Nephron progenitor cell (in vitro differentiated cells): Measurements from ENCODE around the gene NUDCD3.

Source experiments
- DNase-seq: peaks from one replicate; pipeline ENCODE4 v3.0.0; 2021
- H3K27ac Mint-ChIP-seq: 2 replicates; pipeline ENCODE4 v1.8.0; 2021; ENCODE audit warnings: mild to moderate bottlenecking, moderate library complexity, mixed read lengths
- H3K27me3 Mint-ChIP-seq: 2 replicates; pipeline ENCODE4 v1.8.0; 2021; ENCODE audit warnings: mild to moderate bottlenecking, low read depth, mixed read lengths; ENCODE audit not compliant: poor library complexity
- H3K36me3 Mint-ChIP-seq: 2 replicates; pipeline ENCODE4 v1.8.0; 2021; ENCODE audit warnings: low read depth, mixed read lengths
- H3K4me1 Mint-ChIP-seq: 2 replicates; pipeline ENCODE4 v1.8.0; 2021; ENCODE audit warnings: mixed read lengths
- H3K4me3 Mint-ChIP-seq: 2 replicates; pipeline ENCODE4 v1.8.0; 2021; ENCODE audit warnings: mild to moderate bottlenecking, moderate library complexity, mixed read lengths
- H3K9me3 Mint-ChIP-seq: 2 replicates; pipeline ENCODE4 v1.8.0; 2021; ENCODE audit warnings: mild to moderate bottlenecking, moderate library complexity, mixed read lengths
- TF ChIP-seq, protein P1 (sequence below): fragments of 200-600 bp; sonication (generic); IDR thresholded peaks from 2 replicates; pipeline ENCODE4 v1.5.0; 2021; ENCODE audit warnings: antibody characterized with exemption

The NUDCD3 gene

DNA sequence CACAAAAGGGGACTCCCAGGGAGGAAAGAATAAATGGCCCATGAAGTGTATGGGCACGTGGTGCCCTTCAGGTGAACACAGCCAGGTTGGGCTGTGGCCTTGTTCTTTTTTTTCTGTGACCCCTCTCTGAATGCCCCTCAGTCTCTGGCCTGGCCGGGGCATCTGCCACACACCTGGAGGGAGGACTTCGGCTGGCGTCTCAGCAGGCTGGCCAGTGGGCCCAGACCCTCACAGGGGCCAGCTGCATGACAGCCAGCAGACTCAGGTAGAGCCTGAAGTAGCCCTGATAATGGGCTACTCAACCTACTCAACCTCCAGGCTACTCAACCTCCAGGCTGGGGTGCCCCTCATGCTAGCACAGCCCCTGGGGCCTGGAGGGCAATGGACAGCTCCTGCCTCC lies 155.3 kb downstream of the NUDCD3 start:
- peaks cover 22% of the 10 kb centered on the region for H3K9me3 Mint-ChIP-seq
- peaks cover 57% of the 10 kb centered on the region for H3K27me3 Mint-ChIP-seq
- TF ChIP-seq, protein P1, sequence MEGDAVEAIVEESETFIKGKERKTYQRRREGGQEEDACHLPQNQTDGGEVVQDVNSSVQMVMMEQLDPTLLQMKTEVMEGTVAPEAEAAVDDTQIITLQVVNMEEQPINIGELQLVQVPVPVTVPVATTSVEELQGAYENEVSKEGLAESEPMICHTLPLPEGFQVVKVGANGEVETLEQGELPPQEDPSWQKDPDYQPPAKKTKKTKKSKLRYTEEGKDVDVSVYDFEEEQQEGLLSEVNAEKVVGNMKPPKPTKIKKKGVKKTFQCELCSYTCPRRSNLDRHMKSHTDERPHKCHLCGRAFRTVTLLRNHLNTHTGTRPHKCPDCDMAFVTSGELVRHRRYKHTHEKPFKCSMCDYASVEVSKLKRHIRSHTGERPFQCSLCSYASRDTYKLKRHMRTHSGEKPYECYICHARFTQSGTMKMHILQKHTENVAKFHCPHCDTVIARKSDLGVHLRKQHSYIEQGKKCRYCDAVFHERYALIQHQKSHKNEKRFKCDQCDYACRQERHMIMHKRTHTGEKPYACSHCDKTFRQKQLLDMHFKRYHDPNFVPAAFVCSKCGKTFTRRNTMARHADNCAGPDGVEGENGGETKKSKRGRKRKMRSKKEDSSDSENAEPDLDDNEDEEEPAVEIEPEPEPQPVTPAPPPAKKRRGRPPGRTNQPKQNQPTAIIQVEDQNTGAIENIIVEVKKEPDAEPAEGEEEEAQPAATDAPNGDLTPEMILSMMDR = no peak
- H3K36me3 Mint-ChIP-seq = no peaks in the 10 kb centered on the region
- no peak overlapping the region for H3K27ac Mint-ChIP-seq
- peaks cover 10% of the 10 kb centered on the region for H3K4me1 Mint-ChIP-seq
- H3K4me3 Mint-ChIP-seq = no peak overlapping the region
- no peak for DNase-seq

DNA sequence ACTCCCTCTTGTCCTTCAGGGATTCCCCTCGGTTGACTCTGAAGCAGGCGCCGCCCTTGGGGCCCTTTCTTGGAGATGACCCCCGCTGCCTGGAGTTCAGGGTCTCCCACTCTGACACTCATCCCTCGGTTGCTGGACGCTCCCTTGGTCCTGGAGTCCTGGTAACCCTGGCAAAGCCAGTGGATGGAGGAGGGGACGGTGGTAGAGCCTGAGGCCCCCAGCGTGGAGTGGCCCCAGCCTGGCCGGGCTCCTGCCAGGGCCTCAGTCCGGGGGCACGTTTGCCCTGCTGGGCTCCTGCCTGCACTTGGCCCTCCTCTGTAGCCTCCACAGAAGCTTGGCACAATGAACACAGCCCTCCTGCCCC lies 155.7 kb downstream of the NUDCD3 start:
- H3K27me3 Mint-ChIP-seq = peaks cover 58% of the 10 kb centered on the region
- H3K4me3 Mint-ChIP-seq = no peak overlapping the region
- peaks cover 22% of the 10 kb centered on the region for H3K9me3 Mint-ChIP-seq
- H3K4me1 Mint-ChIP-seq = peaks cover 10% of the 10 kb centered on the region
- no peak for DNase-seq
- H3K36me3 Mint-ChIP-seq = no peaks in the 10 kb centered on the region
- no peak overlapping the region for H3K27ac Mint-ChIP-seq
- TF ChIP-seq, protein P1 = no peak

- no peak overlapping the region for H3K27ac Mint-ChIP-seq
- H3K4me3 Mint-ChIP-seq = no peak overlapping the region
- TF ChIP-seq, protein P1 = no peak
- peaks cover 10% of the 10 kb centered on the region for H3K4me1 Mint-ChIP-seq
- peaks cover 56% of the 10 kb centered on the region for H3K27me3 Mint-ChIP-seq
- DNase-seq = no peak
- no peaks in the 10 kb centered on the region for H3K36me3 Mint-ChIP-seq
- peaks cover 22% of the 10 kb centered on the region for H3K9me3 Mint-ChIP-seq
These were observed 156.3 kb downstream of the NUDCD3 start for GRCh38 chr7:44333911-44334733.

DNA sequence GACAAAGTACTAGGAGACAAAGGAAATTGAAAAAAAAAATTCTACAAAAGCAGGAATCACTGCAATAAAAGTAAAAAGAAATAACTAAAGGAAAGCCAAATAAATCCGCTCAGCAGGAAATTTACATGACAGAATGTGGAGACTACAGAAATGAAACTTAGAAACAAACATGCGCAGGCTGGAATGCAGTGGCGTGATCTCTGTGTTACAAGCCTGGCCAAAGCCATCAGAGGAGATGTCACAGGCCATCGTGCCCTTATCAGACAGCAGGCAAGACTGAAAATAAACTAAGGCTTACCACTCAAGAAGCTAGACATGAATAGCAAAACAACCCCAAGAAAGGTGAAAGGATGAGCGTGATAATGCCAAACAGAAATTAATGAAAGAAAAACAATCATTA lies 158.8 kb downstream of the NUDCD3 start:
- peaks cover 13% of the 10 kb centered on the region for H3K4me1 Mint-ChIP-seq
- no peak for DNase-seq
- TF ChIP-seq, protein P1 = no peak
- no peak overlapping the region for H3K27ac Mint-ChIP-seq
- peaks cover 62% of the 10 kb centered on the region for H3K27me3 Mint-ChIP-seq
- H3K4me3 Mint-ChIP-seq = no peak overlapping the region
- H3K36me3 Mint-ChIP-seq = no peaks in the 10 kb centered on the region
- peaks cover 11% of the 10 kb centered on the region for H3K9me3 Mint-ChIP-seq

DNA sequence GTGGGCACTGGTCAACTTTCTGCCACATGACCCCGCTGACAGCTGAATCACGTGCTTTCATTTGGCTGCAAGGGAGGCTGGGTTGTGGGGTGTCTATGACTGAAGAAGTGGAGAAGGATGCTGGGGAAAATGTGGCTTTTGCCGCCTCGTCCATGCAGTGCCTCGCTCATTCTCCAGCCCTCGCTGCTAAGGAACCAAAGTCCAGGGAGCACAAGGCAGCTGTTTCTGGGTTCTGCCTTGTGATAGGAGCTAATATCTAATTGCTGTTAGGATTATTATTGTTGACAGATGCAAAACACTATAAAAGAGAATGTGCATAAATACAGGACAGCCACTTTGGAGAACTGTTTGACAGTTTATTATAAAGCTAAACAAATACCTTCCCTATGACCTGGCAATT lies 160.1 kb downstream of the NUDCD3 start:
- TF ChIP-seq, protein P1 = no peak
- H3K4me3 Mint-ChIP-seq = no peak overlapping the region
- peaks cover 61% of the 10 kb centered on the region for H3K27me3 Mint-ChIP-seq
- H3K9me3 Mint-ChIP-seq = no peaks in the 10 kb centered on the region
- H3K36me3 Mint-ChIP-seq = no peaks in the 10 kb centered on the region
- H3K4me1 Mint-ChIP-seq = peaks cover 25% of the 10 kb centered on the region
- DNase-seq = no peak
- no peak overlapping the region for H3K27ac Mint-ChIP-seq

DNA sequence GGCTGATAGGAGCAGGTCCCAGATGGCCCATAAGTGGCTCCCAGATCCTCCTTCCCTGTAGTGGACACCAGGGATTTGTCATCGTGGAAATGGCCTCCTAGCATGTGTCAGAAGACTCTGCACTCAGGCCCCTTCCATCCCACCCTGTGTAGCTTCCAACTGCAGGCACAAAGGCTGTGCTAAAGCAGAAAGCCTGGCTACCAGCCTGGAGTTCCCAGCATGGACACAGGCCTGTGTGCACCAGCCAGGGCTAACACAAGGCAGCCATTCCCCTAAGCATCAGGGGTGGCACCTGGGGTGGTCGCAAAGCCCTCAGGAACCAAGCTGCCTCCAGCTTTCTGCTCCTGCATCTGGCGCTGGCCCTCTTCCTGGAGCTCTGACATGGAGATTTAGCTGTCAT lies 160.6 kb downstream of the NUDCD3 start:
- TF ChIP-seq, protein P1 = no peak
- Mint-ChIP-seq H3K27ac (no peak overlapping the region), H3K9me3 (no peaks in the 10 kb centered on the region), H3K4me3 (no peak overlapping the region), H3K4me1 (peaks cover 25% of the 10 kb centered on the region), H3K27me3 (peaks cover 61% of the 10 kb centered on the region), H3K36me3 (no peaks in the 10 kb centered on the region)
- no peak for DNase-seq
